Lower lobe of right lung (tissue), 2 donors: ENCODE data around the gene IL22. TPM values are rescaled to one million over a fixed set of nuclear protein-coding genes. Genes with fewer than 3 reads are reported as not detected.
A peak's percentile ranks its signal among the peaks of the same experiment; 100 is the strongest.

ENCODE experiments used
- ATAC-seq, 2 donors: fragments of 200-7000 bp; cut with Tn5 transposase; one replicate each; pipeline ENCODE4 v1.9.1; 2020 to 2022; ENCODE audit warnings: mild to moderate bottlenecking in 2 of 2, moderate library complexity in 2 of 2
- DNase-seq: peaks from one replicate; pipeline ENCODE4 v3.0.0-alpha.2; 2020
- H3K27ac ChIP-seq: fragments of 200-600 bp; one replicate; pipeline ENCODE4 v1.8.0; 2022
- H3K27me3 ChIP-seq: fragments of 200-600 bp; one replicate; pipeline ENCODE4 v1.8.0; 2022; ENCODE audit warnings: low read depth
- H3K36me3 ChIP-seq: fragments of 200-600 bp; one replicate; pipeline ENCODE4 v1.8.0; 2022; ENCODE audit warnings: mild to moderate bottlenecking
- H3K4me1 ChIP-seq: fragments of 200-600 bp; one replicate; pipeline ENCODE4 v1.8.0; 2022
- H3K4me3 ChIP-seq: fragments of 200-600 bp; one replicate; pipeline ENCODE4 v1.8.0; 2022; ENCODE audit warnings: mild to moderate bottlenecking
- H3K9me3 ChIP-seq: fragments of 200-600 bp; one replicate; pipeline ENCODE4 v1.8.0; 2022
- intact Hi-C: fragments of 100-400 bp; cut with DNase I; formaldehyde crosslinking; loops from one replicate; pipeline ENCODE4 v1.11.0; 2022
- total RNA-seq: library from RNA; stranded (reverse); fragmentation: NEBNext Ultra II Directional; extraction: Animal tissue kit (Norgen Biotek cat#: 25700); gene quantifications from one replicate; pipeline ENCODE4 v1.2.1, GENCODE V29; 2021
- TF ChIP-seq, protein P1 (sequence below): fragments of 200-600 bp; IDR thresholded peaks from one replicate; pipeline ENCODE4 v1.8.0; 2022; ENCODE audit warnings: antibody characterized with exemption, mild to moderate bottlenecking
- donor health status: DM: no; HTN: yes; CAD: no; lungs with severe emphysema.

Gene IL22
- total RNA-seq, 1 donor from 2014 or later, result not detected

DNA sequence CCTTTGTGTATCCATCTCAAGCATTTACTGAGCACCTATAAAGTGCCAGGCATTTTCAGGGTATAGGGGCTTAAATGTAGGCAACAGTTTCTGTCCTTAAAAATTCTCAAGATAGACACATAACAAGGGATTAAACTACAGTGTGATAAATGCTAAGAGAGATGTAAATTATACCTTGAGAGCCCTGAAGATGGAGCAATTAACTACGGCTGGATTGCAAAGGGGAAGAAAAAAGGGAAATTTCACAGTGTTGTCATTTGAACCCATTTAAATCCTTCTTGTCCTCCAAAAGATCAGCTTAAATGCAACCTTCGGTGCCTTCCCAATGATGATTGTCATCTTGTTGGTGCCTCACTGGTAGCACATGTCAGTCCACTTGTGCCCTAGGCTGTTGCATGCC, 16.3 kb downstream of the IL22 start:
- Histone ChIP-seq H3K36me3 (no peaks in the 10 kb centered on the region), H3K4me3 (peak overlapping the region; percentile 48), H3K27me3 (no peaks in the 10 kb centered on the region), H3K4me1 (peaks cover 25% of the 10 kb centered on the region), H3K27ac (peak overlapping the region; percentile 37), H3K9me3 (no peaks in the 10 kb centered on the region)
- TF ChIP-seq, protein P1, sequence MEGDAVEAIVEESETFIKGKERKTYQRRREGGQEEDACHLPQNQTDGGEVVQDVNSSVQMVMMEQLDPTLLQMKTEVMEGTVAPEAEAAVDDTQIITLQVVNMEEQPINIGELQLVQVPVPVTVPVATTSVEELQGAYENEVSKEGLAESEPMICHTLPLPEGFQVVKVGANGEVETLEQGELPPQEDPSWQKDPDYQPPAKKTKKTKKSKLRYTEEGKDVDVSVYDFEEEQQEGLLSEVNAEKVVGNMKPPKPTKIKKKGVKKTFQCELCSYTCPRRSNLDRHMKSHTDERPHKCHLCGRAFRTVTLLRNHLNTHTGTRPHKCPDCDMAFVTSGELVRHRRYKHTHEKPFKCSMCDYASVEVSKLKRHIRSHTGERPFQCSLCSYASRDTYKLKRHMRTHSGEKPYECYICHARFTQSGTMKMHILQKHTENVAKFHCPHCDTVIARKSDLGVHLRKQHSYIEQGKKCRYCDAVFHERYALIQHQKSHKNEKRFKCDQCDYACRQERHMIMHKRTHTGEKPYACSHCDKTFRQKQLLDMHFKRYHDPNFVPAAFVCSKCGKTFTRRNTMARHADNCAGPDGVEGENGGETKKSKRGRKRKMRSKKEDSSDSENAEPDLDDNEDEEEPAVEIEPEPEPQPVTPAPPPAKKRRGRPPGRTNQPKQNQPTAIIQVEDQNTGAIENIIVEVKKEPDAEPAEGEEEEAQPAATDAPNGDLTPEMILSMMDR, result no peak
- ATAC-seq, result no peak
- intact Hi-C loops, result no loop called here
- no peak for DNase-seq

DNA sequence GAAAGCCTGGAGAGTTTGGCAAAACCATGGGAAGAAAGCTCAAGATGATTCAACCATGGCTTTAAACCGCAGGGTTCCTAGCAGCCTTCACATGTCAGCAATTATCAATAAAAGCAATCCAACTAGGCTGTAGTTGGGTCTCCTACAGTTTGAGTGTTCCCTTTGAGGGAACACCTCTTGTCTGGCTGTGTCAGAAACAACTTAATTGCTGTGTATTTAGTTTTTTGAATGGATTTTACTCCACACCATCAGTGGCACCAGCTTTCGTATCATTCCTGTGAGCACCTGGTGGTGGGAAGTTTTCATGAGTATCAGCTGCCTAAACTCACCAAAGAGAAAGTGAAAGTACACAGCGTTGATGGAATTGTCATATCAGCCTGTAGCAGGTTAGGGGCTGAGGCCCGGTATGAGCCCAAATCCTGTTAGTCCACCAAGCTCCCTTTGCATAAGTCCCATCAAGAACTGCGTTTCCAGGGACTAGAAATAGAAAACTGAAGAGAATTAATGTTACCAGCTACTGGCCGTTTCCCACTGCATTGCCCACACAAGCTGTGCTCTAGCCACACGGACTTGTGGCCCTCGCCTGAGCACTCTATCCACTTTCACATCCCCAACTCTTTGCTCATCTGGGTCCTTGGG, 16.9 kb downstream of the IL22 start:
- peak overlapping the region; percentile 37 for H3K27ac ChIP-seq
- peaks cover 25% of the 10 kb centered on the region for H3K4me1 ChIP-seq
- H3K36me3 ChIP-seq, result no peaks in the 10 kb centered on the region
- H3K4me3 ChIP-seq, result peak overlapping the region; percentile 48
- peak; percentile 60 to 75 for ATAC-seq
- no peak for DNase-seq
- intact Hi-C loops, result no loop called here
- H3K27me3 ChIP-seq, result no peaks in the 10 kb centered on the region
- no peaks in the 10 kb centered on the region for H3K9me3 ChIP-seq
- TF ChIP-seq, protein P1, result no peak

DNA sequence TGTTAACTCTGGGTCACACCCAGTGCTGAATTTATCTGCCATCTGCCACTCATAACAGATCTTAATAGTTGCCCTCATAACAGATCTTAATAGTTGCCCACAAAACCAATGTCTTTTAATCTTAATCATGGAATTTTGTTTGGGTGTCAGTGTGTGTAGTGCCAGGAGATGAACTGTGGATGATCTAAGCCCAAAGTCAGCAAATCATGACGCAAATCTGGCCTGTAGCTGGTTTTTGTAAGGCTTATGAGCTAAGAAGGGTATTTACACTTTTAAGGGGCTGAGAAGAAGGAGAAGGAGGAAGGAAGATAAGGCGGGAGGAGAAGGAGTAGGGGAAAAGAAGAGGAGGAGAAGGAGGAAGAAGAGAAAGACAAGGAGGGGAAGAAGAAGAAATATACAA, 17.8 kb downstream of the IL22 start:
- intact Hi-C loops, result no loop called here
- Histone ChIP-seq H3K4me1 (peaks cover 21% of the 10 kb centered on the region), H3K4me3 (no peak overlapping the region), H3K36me3 (no peaks in the 10 kb centered on the region), H3K27me3 (no peaks in the 10 kb centered on the region), H3K27ac (no peak overlapping the region), H3K9me3 (no peaks in the 10 kb centered on the region)
- TF ChIP-seq, protein P1, result no peak
- ATAC-seq (no peak), DNase-seq (no peak)

DNA sequence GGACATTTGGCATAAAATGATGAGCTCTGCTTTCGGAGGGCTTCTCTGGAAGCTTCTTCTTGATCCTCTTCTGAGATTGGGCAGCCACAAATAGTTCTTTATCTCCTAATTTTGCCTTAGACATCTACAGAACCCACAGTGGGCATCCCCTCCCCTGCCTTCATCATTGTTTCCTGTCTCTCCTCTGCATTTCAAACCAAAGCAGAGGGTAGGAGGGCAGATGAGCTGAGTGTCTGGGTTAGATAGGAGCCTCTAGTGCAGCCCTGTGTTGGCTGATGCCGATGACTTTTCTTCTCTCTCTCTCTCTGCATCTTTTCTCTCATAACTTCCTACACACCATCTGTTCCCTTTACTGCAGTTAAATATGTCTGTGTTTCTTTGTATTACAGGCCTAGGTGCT, 19.3 kb downstream of the IL22 start:
- Histone ChIP-seq H3K36me3 (no peaks in the 10 kb centered on the region), H3K27me3 (no peaks in the 10 kb centered on the region), H3K27ac (no peak overlapping the region), H3K9me3 (no peaks in the 10 kb centered on the region), H3K4me1 (peaks cover 15% of the 10 kb centered on the region), H3K4me3 (no peak overlapping the region)
- no peak for ATAC-seq
- no peak for DNase-seq
- intact Hi-C loops, result no loop called here
- TF ChIP-seq, protein P1, result no peak

DNA sequence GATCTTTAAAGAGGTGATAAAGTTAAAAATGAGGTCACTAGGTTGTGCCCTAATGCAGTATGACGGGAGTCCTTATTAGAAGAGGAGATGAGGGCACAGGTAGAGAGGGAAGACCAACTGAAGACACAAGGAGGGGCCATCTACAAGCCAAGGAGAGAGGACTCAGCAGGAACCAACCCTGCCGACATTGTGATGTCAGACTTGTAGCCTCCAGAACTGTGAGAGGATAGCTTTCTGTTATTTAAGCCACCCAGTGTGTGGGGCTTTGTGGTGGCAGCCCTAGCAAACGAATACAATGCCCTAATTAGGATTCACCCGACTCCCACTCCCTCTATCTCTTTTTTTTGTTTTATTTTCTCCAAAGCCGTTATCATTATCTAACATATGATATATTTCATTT, 19.9 kb downstream of the IL22 start:
- H3K4me1 ChIP-seq, result peaks cover 15% of the 10 kb centered on the region
- intact Hi-C loops, result no loop called here
- no peak overlapping the region for H3K4me3 ChIP-seq
- H3K27ac ChIP-seq, result no peak overlapping the region
- no peaks in the 10 kb centered on the region for H3K36me3 ChIP-seq
- DNase-seq (no peak), ATAC-seq (no peak)
- TF ChIP-seq, protein P1, result no peak
- H3K27me3 ChIP-seq, result no peaks in the 10 kb centered on the region
- H3K9me3 ChIP-seq, result no peaks in the 10 kb centered on the region
